GM12878 (cell line): ENCODE results near the gene TMEM9B. TPM values are rescaled to one million over a fixed set of nuclear protein-coding genes. Genes with fewer than 3 reads are reported as not detected.

Experiments used
- ATAC-seq: fragments of 200-7000 bp; cut with Tn5 transposase; 3 replicates; pipeline ENCODE4 v1.9.1; 2020; ENCODE audit warnings: mild to moderate bottlenecking, moderate library complexity
- BruUV-seq: library from RNA; stranded (reverse); fragments of 400-500 nt; replicated peaks from 2 replicates; lab custom pipeline; 2021; lab: Mats Ljungman, UMichigan
- CTCF ChIA-PET: fragments of 300-600 bp; sonication (Branson Sonifier 250); formaldehyde crosslinking; extraction: SDS; loops from one replicate; lab custom pipeline; 2021; ENCODE audit warnings: inconsistent platforms; lab: Yijun Ruan, JAX
- POLR2A ChIA-PET: fragments of 350-600 bp; formaldehyde crosslinking; extraction: SDS; loops from one replicate; lab custom pipeline; 2021; ENCODE audit warnings: inconsistent platforms; lab: Charles Lee
- RAD21 ChIA-PET: fragments of 300-600 bp; sonication (Branson Sonifier 250); formaldehyde crosslinking; loops from one replicate; lab custom pipeline; 2023; ENCODE audit warnings: antibody characterized with exemption; ENCODE audit not compliant: unreplicated experiment; lab: Charles Lee
- SMC1A ChIA-PET: fragments of 300-600 bp; sonication (Branson Sonifier 250); formaldehyde crosslinking; loops from one replicate; lab custom pipeline; 2023; ENCODE audit not compliant: unreplicated experiment, uncharacterized antibody; lab: Charles Lee
- DNase-seq: peaks from one replicate; pipeline ENCODE4 v3.0.0-alpha.2; 2011; ENCODE audit warnings: low read depth, low spot score
- FAIRE-seq: peaks from 3 replicates; lab custom pipeline; 2011; peaks lifted over from hg19 to GRCh38; lab: Jason Lieb, UNC
- H2AFZ ChIP-seq: 2 replicates; pipeline ENCODE4 v1.6.0; 2011; ENCODE audit warnings: low read depth, low read length, control low read depth; ENCODE audit not compliant: control insufficient read depth
- H3K27ac ChIP-seq: 2 replicates; pipeline ENCODE4 v1.5.1; 2011; ENCODE audit warnings: control low read depth; ENCODE audit not compliant: control insufficient read depth, insufficient read depth
- H3K27me3 ChIP-seq, 2 experiments: replicated peaks in 1 of 2; 2 replicates each; pipeline versions ENCODE4 v1.6.0 to v1.6.1; 2011; ENCODE audit warnings: low read length in 1 of 2; ENCODE audit not compliant: control insufficient read depth in 2 of 2, insufficient read depth in 2 of 2
- H3K36me3 ChIP-seq, 2 experiments: 2 replicates each; pipeline ENCODE4 v1.5.1; 2011; ENCODE audit warnings: low read length in 1 of 2; ENCODE audit not compliant: control insufficient read depth in 2 of 2, insufficient read depth in 2 of 2
- H3K4me1 ChIP-seq: 2 replicates; pipeline ENCODE4 v1.6.1; 2011; ENCODE audit warnings: mild to moderate bottlenecking, low read length, moderate library complexity, mixed read lengths; ENCODE audit not compliant: control insufficient read depth, insufficient read depth
- H3K4me2 ChIP-seq: 2 replicates; pipeline ENCODE4 v1.6.0; 2011; ENCODE audit warnings: control low read depth; ENCODE audit not compliant: control insufficient read depth, insufficient read depth
- H3K4me3 ChIP-seq: fragments of 200-600 bp; sonication (generic); 2 replicates; pipeline ENCODE4 v1.5.1; 2016
- H3K79me2 ChIP-seq: 2 replicates; pipeline ENCODE4 v1.6.0; 2011; ENCODE audit warnings: low read length; ENCODE audit not compliant: control insufficient read depth, insufficient read depth
- H3K9ac ChIP-seq: 2 replicates; pipeline ENCODE4 v1.8.0; 2011; ENCODE audit warnings: low read length, control low read depth, mixed read lengths; ENCODE audit not compliant: control insufficient read depth, insufficient read depth
- H3K9me3 ChIP-seq: replicated peaks from 3 replicates; pipeline ENCODE4 v1.5.1; 2011; ENCODE audit warnings: mild to moderate bottlenecking, low read length; ENCODE audit not compliant: control insufficient read depth, insufficient read depth
- H4K20me1 ChIP-seq: 2 replicates; pipeline ENCODE4 v1.6.0; 2011; ENCODE audit not compliant: control insufficient read depth, insufficient read depth
- HCFC1 ChIP-seq: fragments of 150-350 bp; IDR thresholded peaks from 2 replicates; pipeline ENCODE4 v1.6.1; 2014; ENCODE audit warnings: low read length
- JUND ChIP-seq: IDR thresholded peaks from 2 replicates; pipeline ENCODE4 v1.6.1; 2012; ENCODE audit warnings: low read depth, mild to moderate bottlenecking, low read length, improper control_type of control experiment, moderate library complexity
- LARP7 ChIP-seq: fragments of 450-650 bp; IDR thresholded peaks from 2 replicates; pipeline ENCODE4 v1.6.1; 2017; ENCODE audit warnings: mild to moderate bottlenecking
- POLR2AphosphoS5 ChIP-seq: IDR thresholded peaks from 2 replicates; pipeline ENCODE4 v1.6.1; 2011; ENCODE audit warnings: mild to moderate bottlenecking, low read length, inconsistent platforms
- RAD51 ChIP-seq: fragments of 450-650 bp; IDR thresholded peaks from 2 replicates; pipeline ENCODE4 v1.6.1; 2016; ENCODE audit warnings: moderate library complexity, mild to moderate bottlenecking, inconsistent platforms
- RELB ChIP-seq: fragments of 450-650 bp; IDR thresholded peaks from 2 replicates; pipeline ENCODE4 v1.6.1; 2017; ENCODE audit warnings: low read depth, mild to moderate bottlenecking, moderate library complexity
- SKIL ChIP-seq: fragments of 450-650 bp; IDR thresholded peaks from 2 replicates; pipeline ENCODE4 v1.6.1; 2017; ENCODE audit warnings: mild to moderate bottlenecking, low read depth, inconsistent platforms; ENCODE audit not compliant: poor library complexity, severe bottlenecking
- SMC3 ChIP-seq: IDR thresholded peaks from 2 replicates; pipeline ENCODE4 v1.6.1; 2011; ENCODE audit warnings: low read length, improper control_type of control experiment, borderline replicate concordance
- WRNIP1 ChIP-seq: IDR thresholded peaks from 2 replicates; pipeline ENCODE4 v1.6.1; 2011; ENCODE audit warnings: low read depth, low read length, improper control_type of control experiment, borderline replicate concordance
- WGBS: methylation state at CpG from one replicate; pipeline ENCODE4 v1.1.6; 2016; ENCODE audit warnings: low lambda C conversion rate; ENCODE audit not compliant: insufficient replicate concordance, insufficient coverage; ENCODE audit errors: missing lambda C conversion rate; 5-methylcytosine and 5-hydroxymethylcytosine counted together
- in situ Hi-C: fragments of 300-500 bp; cut with MboI; formaldehyde crosslinking; loops from 9 replicates; pipeline ENCODE4 v1.14.3; 2018; ENCODE audit warnings: mixed read lengths
- intact Hi-C: fragments of 100-400 bp; cut with micrococcal nuclease; formaldehyde crosslinking; loops from one replicate; pipeline ENCODE4 v1.14.2; 2022; ENCODE audit not compliant: unreplicated experiment
- polyA plus RNA-seq, 11 experiments: library from polyadenylated mRNA; depleted of rRNA in 4 of 11; unstranded in 6 of 11; stranded (reverse) in 5 of 11; fragments of >200 nt; fragmentation: Nextera tagmentation in 4 of 11; fragmentation: Illumina TruSeq in 1 of 11; extraction: Ambion mirVana in 4 of 11; extraction: Trizol in 1 of 11; gene quantifications; 1 replicate in 1 of 11; 2 replicates in 10 of 11; pipeline versions ENCODE4 v1.2.1 to v1.2.3, GENCODE V29; 2011 to 2016; ENCODE audit warnings: inconsistent platforms in 2 of 11, missing spikeins in 2 of 11, low read depth in 1 of 11
- total RNA-seq, 4 experiments: library from RNA; depleted of rRNA in 3 of 4; stranded (reverse); fragments of >200 nt in 3 of 4; fragmentation: Illumina TruSeq in 1 of 4; extraction: Trizol in 1 of 4; gene quantifications; 2 replicates each; pipeline versions ENCODE4 v1.2.1 to v1.2.3, GENCODE V29; 2013 to 2021

Gene TMEM9B
- total and polyA plus RNA-seq, 10 of the 15 experiments (the other 5 are each of a cell fraction or from before 2014, with no cell fraction given): 11.5 to 54.0 (median 30.0) TPM

GRCh38 chr11:8914661-8915018 is 49.6 kb downstream of the TMEM9B start:
- H3K4me1 ChIP-seq: peaks cover 16% of the 10 kb centered on the region
- in situ Hi-C loops: no loop called here
- no peak overlapping the region for H3K27ac ChIP-seq
- intact Hi-C loops: loop anchor here (1.0 to 5.0 kb wide), 4 partner anchors 45 to 227 kb away; no protein-coding TSS in a partner anchor
- CTCF ChIA-PET: interaction anchor here (0.5 to 6.9 kb wide), 33 partner anchors 8 to 1394 kb away, joined by 3 to 196 read pairs (median 4); partner anchors contain the start of genes ASCL3, C11orf16, TMEM9B and ZNF143
- FAIRE-seq (no peak), DNase-seq (no peak), ATAC-seq (no peak)
- no peak overlapping the region for H3K4me3 ChIP-seq
- RAD21 ChIA-PET: interaction anchor here (0.6 to 5.8 kb wide), 10 partner anchors 24 to 592 kb away, joined by 3 to 97 read pairs (median 4); partner anchors contain the start of gene ZNF143
- H4K20me1 ChIP-seq: no peaks in the 10 kb centered on the region
- peaks cover 0 to 19% of the 10 kb centered on the region in 2 experiments; a peak in 3 of 4 replicates for H3K36me3 ChIP-seq
- no TSS peak for BruUV-seq
- no peak overlapping the region for H2AFZ ChIP-seq
- SMC1A ChIA-PET: interaction anchor here (0.9 to 2.8 kb wide), 12 partner anchors 17 to 301 kb away, joined by 3 to 77 read pairs (median 3); partner anchors contain the start of gene ASCL3
- TF ChIP-seq SKIL: no peak
- TF ChIP-seq RELB: no peak
- TF ChIP-seq HCFC1: no peak
- no peak for TF ChIP-seq WRNIP1
- TF ChIP-seq JUND: no peak
- no peak for TF ChIP-seq RAD51
- no peak for TF ChIP-seq LARP7
- no peak for TF ChIP-seq POLR2AphosphoS5
- no peak; the same call in 1 of the 2 replicates for TF ChIP-seq SMC3
- H3K27me3 ChIP-seq: no peaks in the 10 kb centered on the region; a peak in 1 of 4 replicates
- H3K4me2 ChIP-seq: no peak overlapping the region
- WGBS: 98% methylated on average over 4 of the region's 4 CpGs
- no peaks in the 10 kb centered on the region for H3K9me3 ChIP-seq
- POLR2A ChIA-PET: interaction anchor here (1.0 kb wide), 1 partner anchor 45 kb away, joined by 5 read pairs; no protein-coding TSS in a partner anchor
- no peak overlapping the region for H3K9ac ChIP-seq
- peaks cover 8% of the 10 kb centered on the region for H3K79me2 ChIP-seq
